Epidermal melanocyte (primary cell): Measurements from ENCODE around the gene EPN2.
A peak's percentile ranks its signal among the peaks of the same experiment; 100 is the strongest.

ENCODE experiments used
- DNase-seq: peaks from one replicate; pipeline ENCODE4 v3.0.0; 2011; ENCODE audit warnings: low spot score; ENCODE audit not compliant: insufficient read length

EPN2 gene

GRCh38 chr17:19380481-19381301 lies 143.5 kb downstream of the EPN2 start:
- no peak for DNase-seq

GRCh38 chr17:19381361-19381740 lies 144.2 kb downstream of the EPN2 start:
- DNase-seq: no peak

GRCh38 chr17:19381741-19382444 lies 144.7 kb downstream of the EPN2 start:
- no peak for DNase-seq

GRCh38 chr17:19382531-19383444 lies 145.6 kb downstream of the EPN2 start:
- DNase-seq: no peak

GRCh38 chr17:19383681-19384470 lies 146.7 kb downstream of the EPN2 start:
- DNase-seq: no peak

- DNase-seq: peak; percentile 57
Measured at GRCh38 chr17:19384723-19385391, 147.7 kb downstream of the EPN2 start.

GRCh38 chr17:19385521-19385983 lies 148.4 kb downstream of the EPN2 start:
- no peak for DNase-seq
